Measurements from ENCODE around the gene SPTA1. TPM values are rescaled to one million over a fixed set of nuclear protein-coding genes. Genes with fewer than 3 reads are reported as not detected.

The SPTA1 gene
- polyA plus RNA-seq, 1 donor (not counting 4 experiments of a cell fraction or from before 2014, with no cell fraction given): not detected

GRCh38 chr1:158732524-158732923 is 46.0 kb upstream of the SPTA1 start:
- Histone ChIP-seq H4K20me1 (ENCODE audit: control insufficient read depth, extremely low read depth, insufficient read depth, low read length) (no peaks in the 10 kb centered on the region), H3K9ac (ENCODE audit: control insufficient read depth, extremely low read depth, insufficient read depth, low read length) (no peak overlapping the region), H3K27me3 (ENCODE audit: control insufficient read depth, extremely low read depth, insufficient read depth, low read length) (no peaks in the 10 kb centered on the region), H3K9me1 (ENCODE audit: control insufficient read depth, extremely low read depth, insufficient read depth, low read length) (no peaks in the 10 kb centered on the region), H3K9me3 (ENCODE audit: control insufficient read depth, low read depth, low read length) (no peaks in the 10 kb centered on the region), H3K79me2 (ENCODE audit: control insufficient read depth, insufficient read depth, low read length) (no peaks in the 10 kb centered on the region), H3K4me2 (ENCODE audit: control insufficient read depth, extremely low read depth, insufficient read depth, low read depth, low read length) (no peak overlapping the region), H3K36me3 (ENCODE audit: control insufficient read depth in 2 of 2, extremely low read depth in 1 of 2, insufficient read depth in 2 of 2, low read length in 2 of 2) (no peaks in the 10 kb centered on the region), H3K4me1 (ENCODE audit: control insufficient read depth, extremely low read depth, insufficient read depth, low read length) (no peaks in the 10 kb centered on the region), H3K27ac (ENCODE audit: control insufficient read depth, insufficient read depth, low read length) (no peak overlapping the region), H3K4me3 (ENCODE audit: control insufficient read depth in 2 of 3, extremely low read depth in 1 of 3, insufficient read depth in 2 of 3, low read depth in 1 of 3, low read length in 3 of 3) (no peak overlapping the region), H2AFZ (ENCODE audit: control insufficient read depth, low read length) (no peak overlapping the region)
- no peak for TF ChIP-seq CTCF (optimal IDR thresholded peaks at IDR 0.05 in 1 of 3, IDR thresholded peaks at IDR 0.05 in 1 of 3, conservative IDR thresholded peaks at IDR 0.05 in 1 of 3; ENCODE audit: extremely low read depth in 1 of 3, insufficient read depth in 2 of 3, low read length in 3 of 3)
- no peak for TF ChIP-seq EZH2 (IDR thresholded peaks at IDR 0.05; ENCODE audit: low read length)
- DNase-seq (ENCODE audit: low read depth, low spot score) (no peak), FAIRE-seq (no peak)
- dilution Hi-C loops (cut with MboI; ENCODE audit: extremely low pct_ligation_motif_present, low sequenced_read_pairs): no loop called here

- Histone ChIP-seq H3K9ac (ENCODE audit: control insufficient read depth, extremely low read depth, insufficient read depth, low read length) (no peak overlapping the region), H3K4me1 (ENCODE audit: control insufficient read depth, extremely low read depth, insufficient read depth, low read length) (no peaks in the 10 kb centered on the region), H3K4me3 (ENCODE audit: control insufficient read depth in 2 of 3, extremely low read depth in 1 of 3, insufficient read depth in 2 of 3, low read depth in 1 of 3, low read length in 3 of 3) (no peak overlapping the region), H3K36me3 (ENCODE audit: control insufficient read depth in 2 of 2, extremely low read depth in 1 of 2, insufficient read depth in 2 of 2, low read length in 2 of 2) (no peaks in the 10 kb centered on the region), H4K20me1 (ENCODE audit: control insufficient read depth, extremely low read depth, insufficient read depth, low read length) (no peaks in the 10 kb centered on the region), H3K9me1 (ENCODE audit: control insufficient read depth, extremely low read depth, insufficient read depth, low read length) (no peaks in the 10 kb centered on the region), H3K4me2 (ENCODE audit: control insufficient read depth, extremely low read depth, insufficient read depth, low read depth, low read length) (no peak overlapping the region), H3K9me3 (ENCODE audit: control insufficient read depth, low read depth, low read length) (no peaks in the 10 kb centered on the region), H3K79me2 (ENCODE audit: control insufficient read depth, insufficient read depth, low read length) (no peaks in the 10 kb centered on the region), H3K27ac (ENCODE audit: control insufficient read depth, insufficient read depth, low read length) (no peak overlapping the region), H2AFZ (ENCODE audit: control insufficient read depth, low read length) (no peak overlapping the region), H3K27me3 (ENCODE audit: control insufficient read depth, extremely low read depth, insufficient read depth, low read length) (no peaks in the 10 kb centered on the region)
- DNase-seq (ENCODE audit: low read depth, low spot score) (no peak), FAIRE-seq (no peak)
- dilution Hi-C loops (cut with MboI; ENCODE audit: extremely low pct_ligation_motif_present, low sequenced_read_pairs): no loop called here
- TF ChIP-seq EZH2 (IDR thresholded peaks at IDR 0.05; ENCODE audit: low read length): no peak
- TF ChIP-seq CTCF (optimal IDR thresholded peaks at IDR 0.05 in 1 of 3, IDR thresholded peaks at IDR 0.05 in 1 of 3, conservative IDR thresholded peaks at IDR 0.05 in 1 of 3; ENCODE audit: extremely low read depth in 1 of 3, insufficient read depth in 2 of 3, low read length in 3 of 3): no peak
These were observed 45.2 kb upstream of the SPTA1 start for GRCh38 chr1:158731707-158732106.
